SU-DHL-6 (cell line): ENCODE results near the gene PCAT6.

ENCODE experiments used
- H2AFZ ChIP-seq: fragments of 200-600 bp; sonication (generic); 2 replicates; pipeline ENCODE4 v1.6.1; 2014; ENCODE audit warnings: low read depth, mild to moderate bottlenecking, moderate library complexity, mixed read lengths, antibody characterized with exemption, low read length; ENCODE audit not compliant: severe bottlenecking
- H3F3A ChIP-seq: fragments of 200-600 bp; shearing (Covaris generic); 2 replicates; pipeline ENCODE4 v1.6.0; 2016; ENCODE audit warnings: antibody characterized with exemption, mild to moderate bottlenecking; ENCODE audit not compliant: insufficient read depth
- H3K27ac ChIP-seq: fragments of 200-600 bp; sonication (generic); 2 replicates; pipeline ENCODE4 v1.5.1; 2016; ENCODE audit warnings: low read depth, mild to moderate bottlenecking, low read length, moderate library complexity, mixed read lengths
- H3K27me3 ChIP-seq: fragments of 200-600 bp; sonication (generic), shearing (Covaris generic); 2 replicates; pipeline ENCODE4 v1.6.0; 2014; ENCODE audit warnings: mild to moderate bottlenecking, low read length
- H3K36me3 ChIP-seq: fragments of 200-600 bp; sonication (generic); 2 replicates; pipeline ENCODE4 v1.6.1; 2014; ENCODE audit warnings: mild to moderate bottlenecking, low read length, mixed read lengths
- H3K4me2 ChIP-seq: fragments of 300-600, 200-600 bp; shearing (Covaris generic), sonication (generic); 2 replicates; pipeline ENCODE4 v1.6.0; 2014; ENCODE audit warnings: low read length, low read depth, mild to moderate bottlenecking; ENCODE audit not compliant: poor library complexity, severe bottlenecking
- H3K4me3 ChIP-seq: fragments of 200-600 bp; sonication (generic); 2 replicates; pipeline ENCODE4 v1.5.1; 2014; ENCODE audit warnings: antibody characterized with exemption, low read length, mild to moderate bottlenecking, mixed read lengths; ENCODE audit not compliant: insufficient read depth, poor library complexity, severe bottlenecking
- H3K79me2 ChIP-seq: fragments of 200-600 bp; sonication (generic); 2 replicates; pipeline ENCODE4 v1.6.1; 2014; ENCODE audit warnings: mild to moderate bottlenecking, low read length, moderate library complexity; ENCODE audit not compliant: insufficient read depth
- H3K9ac ChIP-seq: fragments of 200-600 bp; sonication (generic); 2 replicates; pipeline ENCODE4 v1.7.0; 2014; ENCODE audit warnings: mild to moderate bottlenecking, low read length
- H3K9me2 ChIP-seq: fragments of 200-600 bp; sonication (generic); replicated peaks from 2 replicates; pipeline ENCODE4 v1.6.1; 2014; ENCODE audit warnings: low read length; ENCODE audit not compliant: insufficient read depth
- H3K9me3 ChIP-seq: fragments of 200-600 bp; sonication (generic); 2 replicates; pipeline ENCODE4 v1.6.1; 2014; ENCODE audit warnings: low read length, mixed read lengths; ENCODE audit not compliant: insufficient read depth
- H4K20me1 ChIP-seq: fragments of 200-600 bp; sonication (generic); 2 replicates; pipeline ENCODE4 v1.6.1; 2014; ENCODE audit warnings: low read depth, mild to moderate bottlenecking, antibody characterized with exemption, low read length, moderate library complexity, mixed read lengths
- EZH2phosphoT487 ChIP-seq: fragments of 200-600 bp; sonication (generic), shearing (Covaris generic); conservative IDR thresholded peaks from 2 replicates; pipeline ENCODE4 v1.6.1; 2018; ENCODE audit warnings: mild to moderate bottlenecking, antibody characterized with exemption, low read length, moderate library complexity, mixed read lengths
- TF ChIP-seq, protein P1 (sequence below): fragments of 200-600 bp; sonication (generic); IDR thresholded peaks from one replicate; pipeline ENCODE4 v1.5.1; 2017; ENCODE audit warnings: antibody characterized with exemption, mild to moderate bottlenecking, low read length, moderate library complexity; ENCODE audit not compliant: insufficient read depth, poor library complexity, severe bottlenecking

The PCAT6 gene

DNA sequence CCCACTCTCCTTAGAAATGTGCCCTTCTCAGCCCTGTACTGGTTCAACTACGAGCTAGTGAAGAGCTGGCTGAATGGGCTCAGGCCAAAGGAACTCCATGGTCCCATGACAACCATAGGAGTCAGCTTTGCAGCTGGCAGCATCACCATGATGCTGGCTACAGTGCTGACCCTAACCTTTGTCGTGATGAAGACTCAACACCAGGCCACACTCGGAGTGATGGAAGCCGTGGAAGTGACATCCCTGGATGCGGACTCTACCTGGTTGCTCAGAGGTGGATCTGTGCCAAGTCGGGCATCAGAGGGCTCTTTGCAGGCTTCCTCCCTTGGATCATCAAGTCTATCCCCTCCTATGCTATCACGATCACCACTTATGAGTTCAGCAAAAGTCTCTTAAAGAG, 14.1 kb upstream of the PCAT6 start:
- no peaks in the 10 kb centered on the region for H3K36me3 ChIP-seq
- H3F3A ChIP-seq = no peaks in the 10 kb centered on the region
- no peak overlapping the region for H3K9ac ChIP-seq
- no peak overlapping the region for H2AFZ ChIP-seq
- no peak overlapping the region for H3K4me3 ChIP-seq
- H3K9me2 ChIP-seq = no peaks in the 10 kb centered on the region
- no peaks in the 10 kb centered on the region for H4K20me1 ChIP-seq
- H3K27ac ChIP-seq = no peak overlapping the region
- no peak overlapping the region for H3K4me2 ChIP-seq
- H3K79me2 ChIP-seq = no peaks in the 10 kb centered on the region
- no peak for TF ChIP-seq EZH2phosphoT487
- TF ChIP-seq, protein P1, sequence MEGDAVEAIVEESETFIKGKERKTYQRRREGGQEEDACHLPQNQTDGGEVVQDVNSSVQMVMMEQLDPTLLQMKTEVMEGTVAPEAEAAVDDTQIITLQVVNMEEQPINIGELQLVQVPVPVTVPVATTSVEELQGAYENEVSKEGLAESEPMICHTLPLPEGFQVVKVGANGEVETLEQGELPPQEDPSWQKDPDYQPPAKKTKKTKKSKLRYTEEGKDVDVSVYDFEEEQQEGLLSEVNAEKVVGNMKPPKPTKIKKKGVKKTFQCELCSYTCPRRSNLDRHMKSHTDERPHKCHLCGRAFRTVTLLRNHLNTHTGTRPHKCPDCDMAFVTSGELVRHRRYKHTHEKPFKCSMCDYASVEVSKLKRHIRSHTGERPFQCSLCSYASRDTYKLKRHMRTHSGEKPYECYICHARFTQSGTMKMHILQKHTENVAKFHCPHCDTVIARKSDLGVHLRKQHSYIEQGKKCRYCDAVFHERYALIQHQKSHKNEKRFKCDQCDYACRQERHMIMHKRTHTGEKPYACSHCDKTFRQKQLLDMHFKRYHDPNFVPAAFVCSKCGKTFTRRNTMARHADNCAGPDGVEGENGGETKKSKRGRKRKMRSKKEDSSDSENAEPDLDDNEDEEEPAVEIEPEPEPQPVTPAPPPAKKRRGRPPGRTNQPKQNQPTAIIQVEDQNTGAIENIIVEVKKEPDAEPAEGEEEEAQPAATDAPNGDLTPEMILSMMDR = no peak
- no peaks in the 10 kb centered on the region for H3K9me3 ChIP-seq
- H3K27me3 ChIP-seq = no peaks in the 10 kb centered on the region

DNA sequence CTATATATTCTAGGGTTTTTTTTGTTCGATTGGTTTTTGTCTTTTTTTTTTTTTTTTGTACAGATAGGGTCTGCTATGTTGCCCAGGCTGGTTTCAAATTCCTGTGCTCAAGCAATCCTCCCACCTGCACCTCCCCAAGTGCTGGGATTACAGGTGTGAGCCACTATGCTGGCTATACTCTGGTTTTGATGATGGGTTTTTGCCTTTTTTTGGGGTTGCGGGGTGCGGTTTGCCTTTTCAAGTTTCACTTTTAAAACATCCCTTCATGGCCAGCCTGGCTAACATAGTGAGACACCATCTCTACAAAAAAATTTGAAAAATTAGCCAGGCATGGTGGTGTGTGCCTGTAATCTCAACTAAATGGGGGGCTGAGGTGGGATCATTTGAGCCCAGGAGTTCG, 12.5 kb upstream of the PCAT6 start:
- Histone ChIP-seq H3K4me2 (no peak overlapping the region), H3K36me3 (no peaks in the 10 kb centered on the region), H3K9me3 (no peaks in the 10 kb centered on the region), H4K20me1 (no peaks in the 10 kb centered on the region), H3K79me2 (no peaks in the 10 kb centered on the region), H3F3A (no peaks in the 10 kb centered on the region), H3K9me2 (no peaks in the 10 kb centered on the region), H3K9ac (no peak overlapping the region), H3K4me3 (no peak overlapping the region), H3K27me3 (no peaks in the 10 kb centered on the region), H2AFZ (no peak overlapping the region), H3K27ac (no peak overlapping the region)
- TF ChIP-seq, protein P1 = no peak
- no peak for TF ChIP-seq EZH2phosphoT487

DNA sequence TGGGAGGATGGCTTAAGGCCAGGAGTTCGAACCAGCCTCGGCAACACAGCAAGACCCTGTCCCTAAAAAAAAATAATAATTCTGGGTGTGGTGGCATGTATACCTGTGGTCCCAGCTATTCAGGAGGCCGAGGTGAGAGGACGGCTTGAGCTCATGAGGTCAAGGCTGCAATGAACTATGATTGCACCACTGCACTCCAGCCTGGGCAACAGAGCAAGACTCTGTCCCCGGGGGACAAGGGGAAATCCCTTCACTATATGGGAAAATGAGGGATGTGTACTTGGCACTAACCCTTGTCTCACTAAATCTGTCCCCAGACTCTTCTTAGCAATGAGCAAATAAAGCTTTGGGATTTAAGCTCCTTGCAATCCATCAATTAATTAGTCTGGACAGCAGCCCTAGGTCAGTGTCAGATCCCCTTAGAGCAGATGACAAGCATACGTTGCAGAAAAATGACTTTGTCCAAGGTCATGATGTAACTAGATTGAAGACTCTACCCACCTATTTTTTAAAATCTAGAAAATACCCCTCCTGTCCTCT, 11.9 kb upstream of the PCAT6 start:
- Histone ChIP-seq H3K4me2 (no peak overlapping the region), H3K9me3 (no peaks in the 10 kb centered on the region), H3K9ac (no peak overlapping the region), H3K4me3 (no peak overlapping the region), H3K27ac (no peak overlapping the region), H4K20me1 (no peaks in the 10 kb centered on the region), H3F3A (no peaks in the 10 kb centered on the region), H3K36me3 (no peaks in the 10 kb centered on the region), H3K27me3 (no peaks in the 10 kb centered on the region), H2AFZ (no peak overlapping the region), H3K79me2 (no peaks in the 10 kb centered on the region), H3K9me2 (no peaks in the 10 kb centered on the region)
- TF ChIP-seq, protein P1 = no peak
- TF ChIP-seq EZH2phosphoT487 = no peak

DNA sequence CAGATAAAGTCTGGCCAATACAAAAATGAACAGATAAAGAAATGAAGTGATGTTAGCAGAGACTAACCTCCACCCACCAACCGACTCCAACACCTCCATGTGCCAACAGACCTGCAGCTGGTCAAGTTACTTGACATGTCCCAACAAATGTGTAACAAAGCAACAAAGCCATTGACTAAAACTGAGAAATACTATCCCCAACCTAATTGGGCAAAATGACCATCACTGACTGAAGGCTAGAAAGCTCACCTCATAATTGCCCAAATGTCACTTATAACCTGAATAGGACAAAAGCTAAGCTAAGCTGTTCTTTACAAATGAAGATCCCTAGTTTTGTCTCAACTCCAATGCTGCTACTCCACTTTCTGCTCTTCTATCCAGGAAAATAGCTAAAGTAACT, 10.0 kb upstream of the PCAT6 start:
- H4K20me1 ChIP-seq = no peaks in the 10 kb centered on the region
- H3K27me3 ChIP-seq = no peaks in the 10 kb centered on the region
- no peak overlapping the region for H3K9ac ChIP-seq
- no peaks in the 10 kb centered on the region for H3K9me2 ChIP-seq
- no peaks in the 10 kb centered on the region for H3K36me3 ChIP-seq
- H3F3A ChIP-seq = no peaks in the 10 kb centered on the region
- H3K79me2 ChIP-seq = no peaks in the 10 kb centered on the region
- no peaks in the 10 kb centered on the region for H3K9me3 ChIP-seq
- no peak overlapping the region for H2AFZ ChIP-seq
- H3K4me2 ChIP-seq = no peak overlapping the region
- TF ChIP-seq EZH2phosphoT487 = no peak
- TF ChIP-seq, protein P1 = no peak
- H3K27ac ChIP-seq = no peak overlapping the region
- H3K4me3 ChIP-seq = no peak overlapping the region
